GM12892 (cell line): ENCODE results near the gene PRKN.

ENCODE experiments used
- POLR2A ChIP-seq: IDR thresholded peaks from 2 replicates; pipeline ENCODE4 v1.6.1; 2011; ENCODE audit warnings: low read depth, low read length, control low read depth
- TAF1 ChIP-seq: IDR thresholded peaks from 2 replicates; pipeline ENCODE4 v1.6.1; 2011; ENCODE audit warnings: low read depth, mild to moderate bottlenecking, control low read depth, low read length, borderline replicate concordance

GRCh38 chr6:162154930-162155329 lies 572.6 kb downstream of the PRKN start:
- TF ChIP-seq TAF1 (no peak), POLR2A (no peak)
